ENCODE data around the gene PARP8.
"Not testable (repeated sequence)": the region's sequence is repeated elsewhere in the genome, so short reads cannot be mapped to it uniquely, and the experiment has no call there.

PARP8 gene

DNA sequence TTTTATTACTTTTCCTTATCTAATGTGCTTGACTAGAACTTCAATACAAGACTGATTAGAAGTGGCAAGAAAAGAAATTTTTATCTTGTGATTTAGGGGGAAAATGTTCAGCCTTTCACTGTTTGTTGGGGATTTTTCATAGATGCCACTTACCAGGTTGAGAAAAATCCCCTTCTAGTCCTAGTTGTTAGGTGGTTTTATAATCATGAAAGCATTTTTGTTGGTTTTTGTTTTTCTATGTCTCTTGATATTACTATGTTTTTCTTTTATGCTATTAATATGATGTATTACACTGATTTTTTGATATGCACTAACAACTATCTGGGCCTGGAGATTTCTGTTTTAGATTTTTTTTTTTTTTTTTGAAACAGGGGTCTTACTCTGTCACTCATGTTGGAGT, 134.0 kb downstream of the PARP8 start:
- in situ Hi-C loops (cut with HindIII; ENCODE audit: low pct_ligation_motif_present, low sequenced_read_pairs): no loop called here
- Histone ChIP-seq H3K27me3 (replicated peaks) (no peaks in the 10 kb centered on the region), H3K4me3 (ENCODE audit: low read depth, low read length) (no peak overlapping the region), H3K36me3 (replicated peaks) (no peaks in the 10 kb centered on the region), H3K27ac (no peak overlapping the region)
- DNase-seq: no peak
- no peak for TF ChIP-seq CTCF (IDR thresholded peaks at IDR 0.05; ENCODE audit: low read depth, low read length, missing control alignments)

GRCh38 chr5:50807661-50808060, 141.2 kb downstream of the PARP8 start:
- no peak overlapping the region for H3K27ac ChIP-seq
- no peaks in the 10 kb centered on the region for H3K36me3 ChIP-seq (replicated peaks)
- no peak for TF ChIP-seq CTCF (IDR thresholded peaks at IDR 0.05; ENCODE audit: low read depth, low read length, missing control alignments)
- H3K27me3 ChIP-seq (replicated peaks): no peaks in the 10 kb centered on the region
- DNase-seq: peak; percentile 22
- no peak overlapping the region for H3K4me3 ChIP-seq (ENCODE audit: low read depth, low read length)
- in situ Hi-C loops (cut with HindIII; ENCODE audit: low pct_ligation_motif_present, low sequenced_read_pairs): no loop called here

DNA sequence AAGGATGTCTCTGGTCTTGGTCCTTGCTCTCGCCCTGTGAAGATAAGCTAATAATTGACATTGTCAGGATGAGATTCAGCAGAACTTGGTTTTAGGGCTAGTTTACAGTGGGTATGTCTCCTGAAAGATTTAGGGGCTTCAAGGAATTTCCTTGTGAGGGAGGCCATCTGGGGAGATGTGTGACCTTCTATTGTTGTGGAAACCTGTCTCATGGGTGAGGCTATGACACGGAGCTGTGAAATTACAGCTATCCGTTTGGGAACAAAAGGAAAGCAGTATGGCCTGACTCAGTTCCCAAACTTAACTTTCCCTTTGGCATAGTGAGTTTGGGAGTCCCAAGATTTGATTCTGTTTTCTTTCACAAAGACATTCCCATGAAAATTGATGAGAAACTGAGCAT, 142.0 kb downstream of the PARP8 start:
- DNase-seq: no peak
- H3K27me3 ChIP-seq (replicated peaks): no peaks in the 10 kb centered on the region
- no peak overlapping the region for H3K4me3 ChIP-seq (ENCODE audit: low read depth, low read length)
- no peak overlapping the region for H3K27ac ChIP-seq
- TF ChIP-seq CTCF (IDR thresholded peaks at IDR 0.05; ENCODE audit: low read depth, low read length, missing control alignments): no peak
- in situ Hi-C loops (cut with HindIII; ENCODE audit: low pct_ligation_motif_present, low sequenced_read_pairs): no loop called here
- H3K36me3 ChIP-seq (replicated peaks): no peaks in the 10 kb centered on the region

GRCh38 chr5:50811746-50812145, 145.3 kb downstream of the PARP8 start:
- H3K27ac ChIP-seq; DNase-seq; in situ Hi-C loops (cut with HindIII; ENCODE audit: low pct_ligation_motif_present, low sequenced_read_pairs); H3K27me3 ChIP-seq (replicated peaks); H3K36me3 ChIP-seq (replicated peaks); H3K4me3 ChIP-seq (ENCODE audit: low read depth, low read length): not testable (repeated sequence)

GRCh38 chr5:50813691-50814090, 147.3 kb downstream of the PARP8 start:
- in situ Hi-C loops (cut with HindIII; ENCODE audit: low pct_ligation_motif_present, low sequenced_read_pairs): no loop called here
- no peak overlapping the region for H3K4me3 ChIP-seq (ENCODE audit: low read depth, low read length)
- H3K27ac ChIP-seq: no peak overlapping the region
- TF ChIP-seq CTCF (IDR thresholded peaks at IDR 0.05; ENCODE audit: low read depth, low read length, missing control alignments): no peak
- no peaks in the 10 kb centered on the region for H3K27me3 ChIP-seq (replicated peaks)
- no peak for DNase-seq
- no peaks in the 10 kb centered on the region for H3K36me3 ChIP-seq (replicated peaks)

GRCh38 chr5:50814556-50814955, 148.1 kb downstream of the PARP8 start:
- no peak for TF ChIP-seq CTCF (IDR thresholded peaks at IDR 0.05; ENCODE audit: low read depth, low read length, missing control alignments)
- Histone ChIP-seq H3K27me3 (replicated peaks) (no peaks in the 10 kb centered on the region), H3K36me3 (replicated peaks) (no peaks in the 10 kb centered on the region), H3K27ac (no peak overlapping the region), H3K4me3 (ENCODE audit: low read depth, low read length) (no peak overlapping the region)
- DNase-seq: no peak
- in situ Hi-C loops (cut with HindIII; ENCODE audit: low pct_ligation_motif_present, low sequenced_read_pairs): no loop called here

Measured in brain microvascular endothelial cell (primary cell).